ENCODE data around the gene LAMA5.

Gene LAMA5

GRCh38 chr20:62358171-62359042 is 8.7 kb downstream of the LAMA5 start:
- no peak overlapping the region for H3K4me3 ChIP-seq (ENCODE audit: low read depth, low read length)
- no peak for TF ChIP-seq CTCF (IDR thresholded peaks at IDR 0.05; ENCODE audit: borderline replicate concordance, insufficient read depth, low read depth, low read length)

DNA sequence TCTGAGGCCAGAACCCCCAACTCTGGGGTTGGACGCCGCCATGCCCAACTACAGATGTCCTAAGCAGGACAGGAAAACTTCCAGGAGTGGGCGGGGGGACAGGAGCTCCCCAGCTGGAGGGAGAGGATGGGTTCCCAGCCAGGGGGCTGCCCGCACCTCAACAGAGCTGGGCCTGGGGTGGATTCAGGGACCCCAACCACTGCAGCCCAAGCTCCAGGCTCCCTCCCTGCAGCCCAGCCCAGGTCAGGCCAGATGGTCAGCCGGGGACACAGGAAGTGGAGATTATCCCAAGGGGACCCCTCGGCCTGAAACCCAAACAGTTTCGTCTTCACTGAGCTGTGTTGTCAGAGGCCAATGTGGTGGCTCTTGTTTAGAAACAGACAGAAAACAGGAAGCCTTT is 9.4 kb downstream of the LAMA5 start:
- no peak overlapping the region for H3K4me3 ChIP-seq (ENCODE audit: low read depth, low read length)
- no peak for TF ChIP-seq CTCF (IDR thresholded peaks at IDR 0.05; ENCODE audit: borderline replicate concordance, insufficient read depth, low read depth, low read length)

DNA sequence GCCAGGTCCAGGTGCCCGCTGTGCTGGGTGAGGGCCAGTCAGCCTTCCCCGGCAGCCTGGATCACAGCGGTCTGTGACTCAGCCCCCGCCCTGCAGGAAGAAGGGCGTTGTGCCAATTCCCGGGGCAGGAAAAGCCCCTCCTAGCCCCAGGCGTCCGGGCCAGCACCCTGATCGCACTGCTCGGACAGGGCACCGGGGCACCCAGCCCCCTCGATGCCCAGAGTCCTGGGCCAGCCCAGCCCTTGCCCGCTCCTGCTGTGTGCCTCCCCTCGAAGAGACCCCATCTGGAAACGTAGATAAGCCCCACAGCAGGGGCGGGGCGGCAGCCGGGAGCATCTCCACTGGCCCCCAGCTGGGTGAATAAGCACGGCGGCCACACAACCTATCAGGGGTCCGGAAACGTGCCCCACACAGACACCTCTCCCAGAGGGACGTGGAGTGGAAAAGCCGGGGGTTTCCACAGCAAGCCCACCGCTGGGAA is 9.9 kb downstream of the LAMA5 start:
- no peak overlapping the region for H3K4me3 ChIP-seq (ENCODE audit: low read depth, low read length)

GRCh38 chr20:62356589-62357186 is 10.4 kb downstream of the LAMA5 start:
- no peak overlapping the region for H3K4me3 ChIP-seq (ENCODE audit: low read depth, low read length)
- TF ChIP-seq CTCF (IDR thresholded peaks at IDR 0.05; ENCODE audit: borderline replicate concordance, insufficient read depth, low read depth, low read length): no peak

More for the DNA sequence above, 9.9 kb downstream of the LAMA5 start:
- TF ChIP-seq CTCF (IDR thresholded peaks at IDR 0.05; ENCODE audit: borderline replicate concordance, insufficient read depth, low read depth, low read length): no peak

DNA sequence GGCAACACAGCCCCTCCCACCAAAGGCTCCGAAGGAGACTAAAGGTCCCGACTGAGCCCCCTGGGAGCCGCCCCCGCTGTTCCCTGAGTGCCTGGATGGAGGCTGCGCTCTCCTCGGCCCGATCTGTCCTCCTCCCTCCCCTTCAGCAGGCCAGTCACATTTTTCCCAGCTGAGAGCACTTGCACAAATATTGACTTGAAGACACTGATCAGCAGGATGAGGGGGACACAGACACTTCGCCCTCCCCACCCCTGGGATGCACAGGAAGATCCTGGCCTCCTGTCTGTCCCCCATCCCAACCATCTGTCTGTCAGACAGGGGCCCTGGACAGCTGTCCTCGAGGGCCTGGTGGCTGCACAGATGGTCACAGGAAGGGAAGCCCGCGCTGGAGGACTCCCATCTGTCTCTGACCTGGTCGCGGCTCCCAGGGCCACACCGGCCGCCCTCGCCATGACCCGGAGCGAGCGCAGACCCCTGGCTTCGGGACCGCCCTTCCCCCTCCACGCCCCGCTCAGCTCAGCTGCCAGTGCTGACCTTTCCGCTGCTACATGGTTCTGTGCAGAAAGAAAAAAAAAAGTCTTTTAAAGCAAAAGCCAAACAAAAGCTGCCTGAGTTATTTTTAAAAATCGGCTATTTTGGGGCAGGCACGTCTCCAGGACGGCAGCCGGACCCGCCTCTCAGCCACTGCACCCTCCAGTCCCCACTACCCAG is 11.1 kb downstream of the LAMA5 start:
- H3K4me3 ChIP-seq (ENCODE audit: low read depth, low read length): no peak overlapping the region
- TF ChIP-seq CTCF (IDR thresholded peaks at IDR 0.05; ENCODE audit: borderline replicate concordance, insufficient read depth, low read depth, low read length): no peak

- no peak for TF ChIP-seq CTCF (IDR thresholded peaks at IDR 0.05; ENCODE audit: borderline replicate concordance, insufficient read depth, low read depth, low read length)
- no peak overlapping the region for H3K4me3 ChIP-seq (ENCODE audit: low read depth, low read length)
Observed at GRCh38 chr20:62355516-62355877, 11.6 kb downstream of the LAMA5 start.
